GM12878 (cell line): Measurements from ENCODE around the gene SMC3. TPM values are rescaled to one million over a fixed set of nuclear protein-coding genes. Genes with fewer than 3 reads are reported as not detected.

Source experiments
- BCL3 ChIP-seq: IDR thresholded peaks from 2 replicates; pipeline ENCODE4 v1.6.1; 2011; ENCODE audit warnings: borderline replicate concordance, low read depth, mild to moderate bottlenecking, moderate library complexity, low read length; ENCODE audit not compliant: insufficient read depth, poor library complexity, severe bottlenecking
- CBFB ChIP-seq: IDR thresholded peaks from 2 replicates; pipeline ENCODE4 v1.6.1; 2016; ENCODE audit warnings: antibody characterized with exemption, low read depth
- CHD1 ChIP-seq: IDR thresholded peaks from 2 replicates; pipeline ENCODE4 v1.6.1; 2012; ENCODE audit warnings: low read depth, low read length, improper control_type of control experiment
- EP300 ChIP-seq, 2 experiments: fragments of 150-350 bp in 1 of 2; IDR thresholded peaks; 2 replicates each; pipeline ENCODE4 v1.6.1; 2011 to 2012; ENCODE audit warnings: low read depth in 2 of 2, low read length in 2 of 2, borderline replicate concordance in 1 of 2, improper control_type of control experiment in 1 of 2, inconsistent platforms in 1 of 2; ENCODE audit not compliant: control insufficient read depth in 1 of 2
- NR2F1 ChIP-seq: fragments of 450-650 bp; conservative IDR thresholded peaks from 2 replicates; pipeline ENCODE4 v1.6.1; 2017; ENCODE audit warnings: mild to moderate bottlenecking
- RAD51 ChIP-seq: fragments of 450-650 bp; IDR thresholded peaks from 2 replicates; pipeline ENCODE4 v1.6.1; 2016; ENCODE audit warnings: moderate library complexity, mild to moderate bottlenecking, inconsistent platforms
- polyA plus RNA-seq, 11 experiments: library from polyadenylated mRNA; depleted of rRNA in 4 of 11; unstranded in 6 of 11; stranded (reverse) in 5 of 11; fragments of >200 nt; fragmentation: Nextera tagmentation in 4 of 11; fragmentation: Illumina TruSeq in 1 of 11; extraction: Ambion mirVana in 4 of 11; extraction: Trizol in 1 of 11; gene quantifications; 1 replicate in 1 of 11; 2 replicates in 10 of 11; pipeline versions ENCODE4 v1.2.1 to v1.2.3, GENCODE V29; 2011 to 2016; ENCODE audit warnings: inconsistent platforms in 2 of 11, missing spikeins in 2 of 11, low read depth in 1 of 11
- total RNA-seq, 4 experiments: library from RNA; depleted of rRNA in 3 of 4; stranded (reverse); fragments of >200 nt in 3 of 4; fragmentation: Illumina TruSeq in 1 of 4; extraction: Trizol in 1 of 4; gene quantifications; 2 replicates each; pipeline versions ENCODE4 v1.2.1 to v1.2.3, GENCODE V29; 2013 to 2021
- TF ChIP-seq, protein P1 (sequence below): fragments of 450-650 bp; IDR thresholded peaks from 2 replicates; pipeline ENCODE4 v1.6.1; 2017; ENCODE audit warnings: antibody characterized with exemption, mild to moderate bottlenecking, moderate library complexity

Gene SMC3
- total and polyA plus RNA-seq, 10 of the 15 experiments (the other 5 are each of a cell fraction or from before 2014, with no cell fraction given) = 30.4 to 123 (median 48.3) TPM

DNA sequence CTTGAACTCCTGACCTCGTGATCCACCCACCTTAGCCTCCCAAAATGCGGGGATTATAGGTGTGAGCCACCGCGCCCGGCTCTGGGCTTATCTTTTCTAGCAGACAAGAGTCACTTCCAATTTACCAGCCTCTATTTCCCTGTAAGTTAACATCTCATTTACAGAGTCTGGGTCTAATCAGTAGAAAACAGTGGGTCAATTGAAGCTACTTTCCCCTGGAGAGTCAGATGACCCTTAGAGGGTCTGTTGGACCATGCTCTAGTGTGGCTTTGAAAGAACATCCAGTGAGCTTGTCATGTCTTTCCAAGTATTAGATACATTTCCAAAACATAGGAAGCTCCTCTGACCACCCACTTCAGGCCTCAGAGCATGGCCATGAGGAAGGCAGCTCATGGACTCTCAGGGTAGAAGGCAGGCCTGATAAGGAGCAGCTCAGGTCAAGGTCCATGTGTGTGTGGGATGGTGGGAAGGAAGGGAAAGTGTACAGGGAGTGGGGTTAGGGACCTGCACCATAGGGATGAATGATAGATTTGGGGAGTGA lies 49.1 kb downstream of the SMC3 start (continued):
- TF ChIP-seq BCL3 = no peak
- TF ChIP-seq CBFB = no peak
- TF ChIP-seq, protein P1, sequence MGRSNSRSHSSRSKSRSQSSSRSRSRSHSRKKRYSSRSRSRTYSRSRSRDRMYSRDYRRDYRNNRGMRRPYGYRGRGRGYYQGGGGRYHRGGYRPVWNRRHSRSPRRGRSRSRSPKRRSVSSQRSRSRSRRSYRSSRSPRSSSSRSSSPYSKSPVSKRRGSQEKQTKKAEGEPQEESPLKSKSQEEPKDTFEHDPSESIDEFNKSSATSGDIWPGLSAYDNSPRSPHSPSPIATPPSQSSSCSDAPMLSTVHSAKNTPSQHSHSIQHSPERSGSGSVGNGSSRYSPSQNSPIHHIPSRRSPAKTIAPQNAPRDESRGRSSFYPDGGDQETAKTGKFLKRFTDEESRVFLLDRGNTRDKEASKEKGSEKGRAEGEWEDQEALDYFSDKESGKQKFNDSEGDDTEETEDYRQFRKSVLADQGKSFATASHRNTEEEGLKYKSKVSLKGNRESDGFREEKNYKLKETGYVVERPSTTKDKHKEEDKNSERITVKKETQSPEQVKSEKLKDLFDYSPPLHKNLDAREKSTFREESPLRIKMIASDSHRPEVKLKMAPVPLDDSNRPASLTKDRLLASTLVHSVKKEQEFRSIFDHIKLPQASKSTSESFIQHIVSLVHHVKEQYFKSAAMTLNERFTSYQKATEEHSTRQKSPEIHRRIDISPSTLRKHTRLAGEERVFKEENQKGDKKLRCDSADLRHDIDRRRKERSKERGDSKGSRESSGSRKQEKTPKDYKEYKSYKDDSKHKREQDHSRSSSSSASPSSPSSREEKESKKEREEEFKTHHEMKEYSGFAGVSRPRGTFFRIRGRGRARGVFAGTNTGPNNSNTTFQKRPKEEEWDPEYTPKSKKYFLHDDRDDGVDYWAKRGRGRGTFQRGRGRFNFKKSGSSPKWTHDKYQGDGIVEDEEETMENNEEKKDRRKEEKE = no peak
- TF ChIP-seq RAD51 = no peak
- TF ChIP-seq CHD1 = no peak
- no peak for TF ChIP-seq NR2F1
- TF ChIP-seq EP300 (IDR thresholded peaks at IDR 0.05; ENCODE audit: borderline replicate concordance in 1 of 2, control insufficient read depth in 1 of 2, low read depth in 2 of 2, low read length in 2 of 2) = no peak
